Measurements from ENCODE around the gene PDE8A. TPM values are rescaled to one million over a fixed set of nuclear protein-coding genes. Genes with fewer than 3 reads are reported as not detected.

Gene PDE8A
- total and polyA plus RNA-seq, 10 of the 15 experiments (the other 5 are each of a cell fraction or from before 2014, with no cell fraction given), result 6.7 to 69.2 (median 27.2) TPM

DNA sequence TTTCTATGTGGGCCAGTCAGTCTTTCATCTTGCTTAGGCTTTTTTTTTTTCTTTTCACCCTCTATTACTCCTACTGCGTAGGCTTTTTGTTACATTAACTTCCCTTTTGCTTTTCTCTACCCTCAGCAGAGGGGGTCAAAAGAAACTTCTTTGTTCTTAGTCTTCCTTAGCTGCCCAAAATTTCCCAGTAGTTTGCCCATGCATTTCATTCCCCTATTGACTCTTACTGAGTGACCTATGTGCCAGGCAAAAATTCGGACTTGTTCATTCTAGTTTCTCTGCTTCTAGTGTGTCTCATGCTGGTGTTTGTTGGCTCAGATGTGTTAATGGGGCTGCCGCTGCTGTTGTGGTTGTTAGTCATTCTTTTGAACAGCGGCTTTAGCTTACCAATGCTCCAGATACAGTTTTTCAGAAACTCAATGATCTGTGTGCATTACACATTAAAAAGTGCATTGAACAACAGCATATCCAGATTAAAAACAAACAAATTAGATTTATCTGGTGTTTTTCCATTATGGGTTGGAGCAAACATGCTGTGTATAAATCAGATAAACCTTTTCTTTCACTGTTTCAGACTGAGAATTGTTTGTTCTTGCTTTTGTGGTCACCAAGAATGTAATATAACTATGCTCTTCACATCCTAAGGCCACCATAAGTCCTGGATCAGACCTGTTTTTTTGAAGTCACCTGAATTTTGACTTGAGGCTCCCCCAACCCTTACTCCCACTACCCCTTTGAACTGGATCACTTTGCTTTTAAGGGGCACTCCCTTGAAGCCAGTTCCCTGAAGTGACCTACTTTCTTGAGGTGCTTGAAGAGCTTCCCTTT is 43.1 kb downstream of the PDE8A start (continued):
- peak; percentile 45; the same call in 1 of the 2 replicates for TF ChIP-seq PKNOX1 (IDR thresholded peaks at IDR 0.05)
- TF ChIP-seq NFYA (IDR thresholded peaks at IDR 0.05; ENCODE audit: borderline replicate concordance, low read depth, low read length), result no peak
- TF ChIP-seq CHD1 (IDR thresholded peaks at IDR 0.05; ENCODE audit: low read depth, low read length), result no peak
- no peak for TF ChIP-seq MTA3 (IDR thresholded peaks at IDR 0.05; ENCODE audit: borderline replicate concordance, low read length)
- no peak for TF ChIP-seq FOXK2 (IDR thresholded peaks at IDR 0.05)
- TF ChIP-seq, protein P1, sequence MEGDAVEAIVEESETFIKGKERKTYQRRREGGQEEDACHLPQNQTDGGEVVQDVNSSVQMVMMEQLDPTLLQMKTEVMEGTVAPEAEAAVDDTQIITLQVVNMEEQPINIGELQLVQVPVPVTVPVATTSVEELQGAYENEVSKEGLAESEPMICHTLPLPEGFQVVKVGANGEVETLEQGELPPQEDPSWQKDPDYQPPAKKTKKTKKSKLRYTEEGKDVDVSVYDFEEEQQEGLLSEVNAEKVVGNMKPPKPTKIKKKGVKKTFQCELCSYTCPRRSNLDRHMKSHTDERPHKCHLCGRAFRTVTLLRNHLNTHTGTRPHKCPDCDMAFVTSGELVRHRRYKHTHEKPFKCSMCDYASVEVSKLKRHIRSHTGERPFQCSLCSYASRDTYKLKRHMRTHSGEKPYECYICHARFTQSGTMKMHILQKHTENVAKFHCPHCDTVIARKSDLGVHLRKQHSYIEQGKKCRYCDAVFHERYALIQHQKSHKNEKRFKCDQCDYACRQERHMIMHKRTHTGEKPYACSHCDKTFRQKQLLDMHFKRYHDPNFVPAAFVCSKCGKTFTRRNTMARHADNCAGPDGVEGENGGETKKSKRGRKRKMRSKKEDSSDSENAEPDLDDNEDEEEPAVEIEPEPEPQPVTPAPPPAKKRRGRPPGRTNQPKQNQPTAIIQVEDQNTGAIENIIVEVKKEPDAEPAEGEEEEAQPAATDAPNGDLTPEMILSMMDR (IDR thresholded peaks at IDR 0.05 in 2 of 3, conservative IDR thresholded peaks at IDR 0.05 in 1 of 3; ENCODE audit: control insufficient read depth in 2 of 3, extremely low read depth in 1 of 3, insufficient read depth in 1 of 3, low read depth in 3 of 3, low read length in 3 of 3), result no peak
- no peak for TF ChIP-seq E2F8 (IDR thresholded peaks at IDR 0.05; ENCODE audit: low read depth, partially characterized antibody)
- TF ChIP-seq ZNF384 (IDR thresholded peaks at IDR 0.05; ENCODE audit: borderline replicate concordance, low read depth, low read length), result peak; percentile 80
- no peak for TF ChIP-seq POLR2AphosphoS5 (IDR thresholded peaks at IDR 0.05; ENCODE audit: low read length)
- TF ChIP-seq, protein P2, sequence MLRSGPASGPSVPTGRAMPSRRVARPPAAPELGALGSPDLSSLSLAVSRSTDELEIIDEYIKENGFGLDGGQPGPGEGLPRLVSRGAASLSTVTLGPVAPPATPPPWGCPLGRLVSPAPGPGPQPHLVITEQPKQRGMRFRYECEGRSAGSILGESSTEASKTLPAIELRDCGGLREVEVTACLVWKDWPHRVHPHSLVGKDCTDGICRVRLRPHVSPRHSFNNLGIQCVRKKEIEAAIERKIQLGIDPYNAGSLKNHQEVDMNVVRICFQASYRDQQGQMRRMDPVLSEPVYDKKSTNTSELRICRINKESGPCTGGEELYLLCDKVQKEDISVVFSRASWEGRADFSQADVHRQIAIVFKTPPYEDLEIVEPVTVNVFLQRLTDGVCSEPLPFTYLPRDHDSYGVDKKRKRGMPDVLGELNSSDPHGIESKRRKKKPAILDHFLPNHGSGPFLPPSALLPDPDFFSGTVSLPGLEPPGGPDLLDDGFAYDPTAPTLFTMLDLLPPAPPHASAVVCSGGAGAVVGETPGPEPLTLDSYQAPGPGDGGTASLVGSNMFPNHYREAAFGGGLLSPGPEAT (IDR thresholded peaks at IDR 0.05; ENCODE audit: low read depth), result peak; percentile 56; the same call in 1 of the 2 replicates
- TF ChIP-seq, protein P3, sequence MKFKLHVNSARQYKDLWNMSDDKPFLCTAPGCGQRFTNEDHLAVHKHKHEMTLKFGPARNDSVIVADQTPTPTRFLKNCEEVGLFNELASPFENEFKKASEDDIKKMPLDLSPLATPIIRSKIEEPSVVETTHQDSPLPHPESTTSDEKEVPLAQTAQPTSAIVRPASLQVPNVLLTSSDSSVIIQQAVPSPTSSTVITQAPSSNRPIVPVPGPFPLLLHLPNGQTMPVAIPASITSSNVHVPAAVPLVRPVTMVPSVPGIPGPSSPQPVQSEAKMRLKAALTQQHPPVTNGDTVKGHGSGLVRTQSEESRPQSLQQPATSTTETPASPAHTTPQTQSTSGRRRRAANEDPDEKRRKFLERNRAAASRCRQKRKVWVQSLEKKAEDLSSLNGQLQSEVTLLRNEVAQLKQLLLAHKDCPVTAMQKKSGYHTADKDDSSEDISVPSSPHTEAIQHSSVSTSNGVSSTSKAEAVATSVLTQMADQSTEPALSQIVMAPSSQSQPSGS (IDR thresholded peaks at IDR 0.05; ENCODE audit: low read length), result no peak; the same call in 1 of the 2 replicates
- TF ChIP-seq GABPA (IDR thresholded peaks at IDR 0.05; ENCODE audit: low read depth), result no peak
- TF ChIP-seq SKIL (IDR thresholded peaks at IDR 0.05; ENCODE audit: low read depth, poor library complexity, severe bottlenecking), result no peak
- no peak for TF ChIP-seq LARP7 (IDR thresholded peaks at IDR 0.05)
- 0 out of 2 replicates have a peak, but pooled peaks have one; percentile 18 for TF ChIP-seq GATAD2B (conservative IDR thresholded peaks at IDR 0.05; ENCODE audit: low read depth)
- TF ChIP-seq NFIC (IDR thresholded peaks at IDR 0.05; ENCODE audit: low read depth, low read length), result peak; percentile 49; the same call in 1 of the 2 replicates
- peak; percentile 64 for TF ChIP-seq RUNX3 (IDR thresholded peaks at IDR 0.05; ENCODE audit: low read length)
